A172 (cell line): Measurements from ENCODE around the gene MBD3L2. TPM values are rescaled to one million over a fixed set of nuclear protein-coding genes. Genes with fewer than 3 reads are reported as not detected.
"Not testable (repeated sequence)": the region's sequence is repeated elsewhere in the genome, so short reads cannot be mapped to it uniquely, and the experiment has no call there.

Source experiments
- DNase-seq: peaks from one replicate; pipeline ENCODE4 v3.0.0-alpha.2; 2015; ENCODE audit warnings: low spot score
- total RNA-seq: library from RNA; depleted of rRNA; stranded (reverse); fragments of >200 nt; shearing (Covaris generic); gene quantifications from 2 replicates; pipeline ENCODE4 v1.2.3, GENCODE V29; 2014

MBD3L2 gene
- total RNA-seq, 1 experiment from 2014 or later: not detected

- not testable (repeated sequence) for DNase-seq
Observed at GRCh38 chr19:7059977-7060376, 10.9 kb downstream of the MBD3L2 start.

GRCh38 chr19:7063339-7063738 lies 14.2 kb downstream of the MBD3L2 start:
- DNase-seq: no peak

GRCh38 chr19:7063764-7064418 lies 14.8 kb downstream of the MBD3L2 start:
- DNase-seq: no peak

- not testable (repeated sequence) for DNase-seq
Observed at GRCh38 chr19:7067122-7067521, 18.0 kb downstream of the MBD3L2 start.

GRCh38 chr19:7067716-7068115 lies 18.6 kb downstream of the MBD3L2 start:
- DNase-seq: no peak

- no peak for DNase-seq
Observed at GRCh38 chr19:7068599-7068998, 19.5 kb downstream of the MBD3L2 start.

GRCh38 chr19:7069042-7069903 lies 20.2 kb downstream of the MBD3L2 start, which contains the start of gene ZNF557:
TSS of gene ZNF557 (plus strand) at chr19:7069703. CDS start at chr19:7075075, 5,372 bp downstream.
- DNase-seq: peak; percentile 94

- no peak for DNase-seq
Observed at GRCh38 chr19:7069904-7070226, 20.7 kb downstream of the MBD3L2 start.

GRCh38 chr19:7072541-7072940 lies 23.4 kb downstream of the MBD3L2 start:
- DNase-seq: no peak

- no peak for DNase-seq
Observed at GRCh38 chr19:7074705-7075282, 25.7 kb downstream of the MBD3L2 start.

GRCh38 chr19:7076151-7076550 lies 27.0 kb downstream of the MBD3L2 start:
- DNase-seq: no peak

- DNase-seq: peak; percentile 25
Observed at GRCh38 chr19:7078008-7078407, 28.9 kb downstream of the MBD3L2 start.

- DNase-seq: peak; percentile 26
Observed at GRCh38 chr19:7083076-7083956, 34.2 kb downstream of the MBD3L2 start.

GRCh38 chr19:7088999-7089398 lies 39.9 kb downstream of the MBD3L2 start:
- no peak for DNase-seq

- DNase-seq: no peak
Observed at GRCh38 chr19:7098096-7098495, 49.0 kb downstream of the MBD3L2 start.

GRCh38 chr19:7098701-7099596 lies 49.8 kb downstream of the MBD3L2 start:
- peak; percentile 91 for DNase-seq

GRCh38 chr19:7099597-7099921 lies 50.4 kb downstream of the MBD3L2 start:
- no peak for DNase-seq
